CD14-positive monocyte (primary cell): ENCODE measurements around the gene MORC2. TPM values are rescaled to one million over a fixed set of nuclear protein-coding genes. Genes with fewer than 3 reads are reported as not detected.

Source experiments
- DNase-seq, 3 donors: peaks; one replicate each; pipeline ENCODE4 v3.0.0-alpha.2; 2011 to 2022
- H2AFZ ChIP-seq: 2 replicates; pipeline ENCODE4 v1.6.0; 2012; ENCODE audit warnings: mild to moderate bottlenecking, low read depth, low read length, inconsistent platforms; ENCODE audit not compliant: insufficient read depth, poor library complexity, severe bottlenecking
- H3K27ac ChIP-seq, 2 donors: 1 replicate in 1 of 2; 2 replicates in 1 of 2; pipeline ENCODE4 v1.5.1; 2012 to 2013; ENCODE audit warnings: low read length in 2 of 2, control low read depth in 1 of 2, inconsistent platforms in 1 of 2, low read depth in 1 of 2, mild to moderate bottlenecking in 1 of 2
- H3K27me3 ChIP-seq, 2 donors: one replicate each; pipeline versions ENCODE4 v1.6.0 to v1.6.1; 2011 to 2013; ENCODE audit warnings: low read length in 2 of 2; ENCODE audit not compliant: control insufficient read depth in 2 of 2, insufficient read depth in 2 of 2
- H3K36me3 ChIP-seq, 2 donors: replicated peaks in 1 of 2; 1 replicate in 1 of 2; 2 replicates in 1 of 2; pipeline versions ENCODE4 v1.5.1 to v1.6.1; 2012 to 2013; ENCODE audit warnings: low read length in 2 of 2, control low read depth in 1 of 2, inconsistent platforms in 1 of 2, mild to moderate bottlenecking in 1 of 2; ENCODE audit not compliant: insufficient read depth in 2 of 2, control insufficient read depth in 1 of 2
- H3K4me1 ChIP-seq, 2 donors: 1 replicate in 1 of 2; 2 replicates in 1 of 2; pipeline versions ENCODE4 v1.5.1 to v1.6.1; 2012 to 2013; ENCODE audit warnings: low read length in 2 of 2, control low read depth in 1 of 2, inconsistent platforms in 1 of 2, mild to moderate bottlenecking in 1 of 2, moderate library complexity in 1 of 2; ENCODE audit not compliant: insufficient read depth in 2 of 2, control insufficient read depth in 1 of 2
- H3K4me2 ChIP-seq: replicated peaks from 2 replicates; pipeline ENCODE3; 2012; ENCODE audit warnings: low read length, moderate library complexity, mild to moderate bottlenecking; ENCODE audit not compliant: poor library complexity, severe bottlenecking; ENCODE audit errors: extremely low read depth
- H3K4me3 ChIP-seq, 3 experiments: fragments of 200-600 bp in 1 of 3; sonication (generic) in 1 of 3; replicated peaks in 1 of 3; 1 replicate in 2 of 3; 2 replicates in 1 of 3; pipeline ENCODE4 v1.5.1; 2011 to 2013; ENCODE audit warnings: low read length in 3 of 3, mild to moderate bottlenecking in 3 of 3, control low read depth in 2 of 3, low read depth in 2 of 3, inconsistent platforms in 1 of 3, moderate library complexity in 1 of 3
- H3K79me2 ChIP-seq: 2 replicates; pipeline ENCODE4 v1.6.0; 2012; ENCODE audit warnings: mild to moderate bottlenecking, control low read depth, inconsistent platforms, low read length, moderate library complexity; ENCODE audit not compliant: insufficient read depth
- H3K9ac ChIP-seq: 2 replicates; pipeline ENCODE4 v1.6.0; 2017; ENCODE audit warnings: low read length, mild to moderate bottlenecking; ENCODE audit not compliant: insufficient read depth, poor library complexity, severe bottlenecking
- H3K9me3 ChIP-seq, 2 donors: replicated peaks in 1 of 2; 1 replicate in 1 of 2; 2 replicates in 1 of 2; pipeline versions ENCODE4 v1.5.1 to v1.6.1; 2012 to 2013; ENCODE audit warnings: low read length in 2 of 2, control low read depth in 1 of 2; ENCODE audit not compliant: control insufficient read depth in 1 of 2, insufficient read depth in 1 of 2
- H4K20me1 ChIP-seq: 2 replicates; pipeline ENCODE4 v1.6.0; 2012; ENCODE audit warnings: mild to moderate bottlenecking, low read length, control low read depth, moderate library complexity; ENCODE audit not compliant: insufficient read depth
- H3K27ac Mint-ChIP-seq, 7 donors: one replicate each; pipeline ENCODE4 v1.8.0; 2020; ENCODE audit warnings: mild to moderate bottlenecking in 7 of 7, mixed read lengths in 7 of 7, moderate library complexity in 6 of 7, inconsistent platforms in 2 of 7
- H3K27me3 Mint-ChIP-seq, 3 donors: one replicate each; pipeline ENCODE4 v1.8.0; 2021 to 2022; ENCODE audit warnings: low read depth in 3 of 3, mild to moderate bottlenecking in 3 of 3, mixed read lengths in 3 of 3, moderate library complexity in 3 of 3, inconsistent platforms in 1 of 3
- H3K36me3 Mint-ChIP-seq, 2 donors: one replicate each; pipeline ENCODE4 v1.8.0; 2020; ENCODE audit warnings: mixed read lengths in 2 of 2, inconsistent platforms in 1 of 2, mild to moderate bottlenecking in 1 of 2
- H3K4me1 Mint-ChIP-seq: one replicate; pipeline ENCODE4 v1.8.0; 2020; ENCODE audit warnings: mild to moderate bottlenecking, mixed read lengths
- H3K4me3 Mint-ChIP-seq, 2 donors: one replicate each; pipeline ENCODE4 v1.8.0; 2020; ENCODE audit warnings: mild to moderate bottlenecking in 2 of 2, mixed read lengths in 2 of 2, moderate library complexity in 1 of 2
- H3K9me3 Mint-ChIP-seq, 7 donors: one replicate each; pipeline ENCODE4 v1.8.0; 2020 to 2022; ENCODE audit warnings: mixed read lengths in 7 of 7, mild to moderate bottlenecking in 6 of 7, moderate library complexity in 6 of 7, inconsistent platforms in 2 of 7
- WGBS: methylation state at CpG from one replicate; pipeline ENCODE4 v1.1.5; 2013; ENCODE audit warnings: missing lambda C conversion rate; ENCODE audit not compliant: insufficient coverage; 5-methylcytosine and 5-hydroxymethylcytosine counted together
- intact Hi-C, 2 donors: fragments of 100-400 bp; cut with micrococcal nuclease; formaldehyde crosslinking; loops; one replicate each; pipeline versions ENCODE4 v1.15.0 to v1.15.1; 2023
- polyA plus RNA-seq, 3 donors: library from polyadenylated mRNA; depleted of rRNA in 1 of 3; unstranded in 2 of 3; stranded (reverse) in 1 of 3; fragments of 300-500 nt in 2 of 3; fragments of >200 nt in 1 of 3; fragmentation: Illumina TruSeq in 2 of 3; gene quantifications; 1 replicate in 2 of 3; 2 replicates in 1 of 3; pipeline ENCODE4 v1.2.3, GENCODE V29; 2012 to 2021
- TF ChIP-seq, protein P1 (sequence below): fragments of 200-600 bp; IDR thresholded peaks from one replicate; pipeline ENCODE4 v1.8.0; 2022; ENCODE audit warnings: antibody characterized with exemption, mild to moderate bottlenecking

Gene MORC2
- polyA plus RNA-seq, 3 donors: 2.1 to 6.0 (median 2.4) TPM

DNA sequence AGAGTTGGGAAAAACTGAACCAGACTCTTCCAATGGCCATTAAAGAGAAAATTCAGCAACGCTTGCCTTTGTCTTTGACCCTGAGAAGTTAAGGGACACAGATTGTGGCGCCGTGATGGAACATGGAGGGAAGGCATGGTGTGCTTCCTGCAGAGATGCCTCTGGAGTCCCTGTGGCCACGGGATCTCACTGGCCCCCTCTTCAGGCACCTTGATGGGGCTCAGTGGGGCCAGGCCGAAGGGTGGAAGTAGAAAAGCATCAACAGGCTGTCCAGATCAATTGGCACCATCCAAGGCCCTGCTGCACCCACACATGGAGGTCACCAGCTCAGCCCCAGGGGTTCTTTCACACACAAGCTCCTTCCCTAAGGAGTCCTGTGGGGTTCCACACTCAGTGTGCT, 42.9 kb downstream of the MORC2 start:
- Mint-ChIP-seq H3K4me1 (peaks cover 15% of the 10 kb centered on the region), H3K27me3 (peaks cover 5 to 13% (median 8%) of the 10 kb centered on the region in 3 donors), H3K4me3 (no peak overlapping the region), H3K36me3 (peaks cover 50 to 57% of the 10 kb centered on the region in 2 donors), H3K27ac (peak overlapping the region in 1 of 7 donors; percentile 13), H3K9me3 (peaks cover 0 to 5% (median 3%) of the 10 kb centered on the region in 7 donors)
- Histone ChIP-seq H3K9me3 (no peaks in the 10 kb centered on the region), H3K36me3 (peaks cover 34 to 56% of the 10 kb centered on the region in 2 donors), H4K20me1 (no peaks in the 10 kb centered on the region), H3K9ac (no peak overlapping the region), H3K27ac (no peak overlapping the region), H3K79me2 (no peaks in the 10 kb centered on the region), H3K4me1 (peaks cover 11 to 20% of the 10 kb centered on the region in 2 donors), H3K27me3 (peaks cover 0 to 13% of the 10 kb centered on the region in 2 donors), H3K4me3 (no peak overlapping the region), H3K4me2 (no peak overlapping the region), H2AFZ (no peak overlapping the region)
- TF ChIP-seq, protein P1, sequence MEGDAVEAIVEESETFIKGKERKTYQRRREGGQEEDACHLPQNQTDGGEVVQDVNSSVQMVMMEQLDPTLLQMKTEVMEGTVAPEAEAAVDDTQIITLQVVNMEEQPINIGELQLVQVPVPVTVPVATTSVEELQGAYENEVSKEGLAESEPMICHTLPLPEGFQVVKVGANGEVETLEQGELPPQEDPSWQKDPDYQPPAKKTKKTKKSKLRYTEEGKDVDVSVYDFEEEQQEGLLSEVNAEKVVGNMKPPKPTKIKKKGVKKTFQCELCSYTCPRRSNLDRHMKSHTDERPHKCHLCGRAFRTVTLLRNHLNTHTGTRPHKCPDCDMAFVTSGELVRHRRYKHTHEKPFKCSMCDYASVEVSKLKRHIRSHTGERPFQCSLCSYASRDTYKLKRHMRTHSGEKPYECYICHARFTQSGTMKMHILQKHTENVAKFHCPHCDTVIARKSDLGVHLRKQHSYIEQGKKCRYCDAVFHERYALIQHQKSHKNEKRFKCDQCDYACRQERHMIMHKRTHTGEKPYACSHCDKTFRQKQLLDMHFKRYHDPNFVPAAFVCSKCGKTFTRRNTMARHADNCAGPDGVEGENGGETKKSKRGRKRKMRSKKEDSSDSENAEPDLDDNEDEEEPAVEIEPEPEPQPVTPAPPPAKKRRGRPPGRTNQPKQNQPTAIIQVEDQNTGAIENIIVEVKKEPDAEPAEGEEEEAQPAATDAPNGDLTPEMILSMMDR: no peak
- DNase-seq: no peak
- 88% methylated on average over 5 of the region's 5 CpGs for WGBS
- intact Hi-C loops: no loop called here

DNA sequence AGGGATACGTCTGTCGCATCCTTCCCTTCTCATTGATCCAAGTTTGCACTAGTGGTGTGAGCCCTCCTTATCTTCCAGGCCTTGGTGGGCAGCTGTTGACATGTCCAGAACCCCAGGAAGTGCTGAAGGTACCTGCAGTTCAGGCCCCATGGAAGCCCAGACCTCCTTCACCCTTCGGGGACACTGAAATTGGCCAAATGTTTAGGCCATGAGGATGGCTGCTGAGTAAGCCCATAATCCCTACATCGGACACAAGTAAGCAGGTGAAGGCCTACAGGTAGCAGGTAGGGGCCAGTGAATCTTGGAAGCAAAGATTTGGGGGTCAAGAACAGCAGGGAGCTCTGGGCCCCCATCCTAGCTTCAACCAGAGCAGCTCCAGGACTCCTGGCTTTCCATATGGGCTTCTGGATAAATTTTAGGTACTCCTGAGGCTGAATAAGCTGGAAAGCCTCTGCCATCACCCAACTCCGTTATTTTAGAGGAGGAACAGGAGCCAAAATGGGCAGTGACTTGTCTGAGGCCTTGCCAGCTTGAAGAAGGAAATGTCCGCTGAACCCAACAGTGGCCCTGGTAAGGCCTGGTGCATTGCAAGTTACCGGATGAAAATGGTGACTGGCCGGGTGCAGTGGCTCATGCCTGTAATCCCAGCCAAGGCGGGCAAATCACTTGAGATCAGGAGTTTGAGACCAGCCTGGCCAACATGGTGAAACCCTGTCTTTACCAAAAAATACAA, 45.2 kb downstream of the MORC2 start:
- H3K27ac ChIP-seq: no peak overlapping the region

More for the DNA sequence above, 45.2 kb downstream of the MORC2 start:
- H3K36me3 Mint-ChIP-seq: peaks cover 33 to 39% of the 10 kb centered on the region in 2 donors
- no peaks in the 10 kb centered on the region for H3K9me3 ChIP-seq
- H3K4me1 Mint-ChIP-seq: peaks cover 20% of the 10 kb centered on the region
- no peak overlapping the region for H3K4me3 Mint-ChIP-seq
- peaks cover 26 to 34% of the 10 kb centered on the region in 2 donors for H3K36me3 ChIP-seq
- DNase-seq: no peak
- no peak overlapping the region for H3K9ac ChIP-seq
- H3K79me2 ChIP-seq: no peaks in the 10 kb centered on the region
- H3K4me3 ChIP-seq: no peak overlapping the region
- TF ChIP-seq, protein P1: no peak
- intact Hi-C loops: no loop called here
- peaks cover 11 to 27% of the 10 kb centered on the region in 2 donors for H3K4me1 ChIP-seq
- WGBS: 97% methylated on average over 5 of the region's 9 CpGs
- H3K27me3 ChIP-seq: peaks cover 0 to 13% of the 10 kb centered on the region in 2 donors
- no peak overlapping the region for H2AFZ ChIP-seq
- peaks cover 5 to 16% (median 9%) of the 10 kb centered on the region in 3 donors for H3K27me3 Mint-ChIP-seq
- H3K27ac Mint-ChIP-seq: no peak overlapping the region
- H3K9me3 Mint-ChIP-seq: peaks cover 0 to 7% (median 3%) of the 10 kb centered on the region in 7 donors
- no peaks in the 10 kb centered on the region for H4K20me1 ChIP-seq
- H3K4me2 ChIP-seq: no peak overlapping the region
